Body of pancreas (tissue), 4 donors: ENCODE measurements around the gene ZNF521. TPM values are rescaled to one million over a fixed set of nuclear protein-coding genes. Genes with fewer than 3 reads are reported as not detected.

Experiments
- ATAC-seq: fragments of 150-250 bp; one replicate; pipeline ENCODE4 v1.9.1; 2016
- DNase-seq, 4 donors: peaks; one replicate each; pipeline ENCODE4 v3.0.0-alpha.2; 2019
- H3K27ac ChIP-seq, 4 donors: fragments of 200-600 bp; sonication (generic); 1 replicate in 3 of 4; 2 replicates in 1 of 4; pipeline versions ENCODE4 v1.5.1 to v1.6.1; 2016 to 2019; ENCODE audit warnings: mild to moderate bottlenecking in 1 of 4, mixed read lengths in 1 of 4, moderate library complexity in 1 of 4
- H3K27me3 ChIP-seq, 2 donors: fragments of 200-600 bp; sonication (generic); one replicate each; pipeline ENCODE4 v1.6.0; 2016; ENCODE audit warnings: mild to moderate bottlenecking in 1 of 2
- H3K36me3 ChIP-seq, 2 donors: fragments of 200-600 bp; sonication (generic); replicated peaks in 1 of 2; 2 replicates each; pipeline ENCODE4 v1.5.1; 2016; ENCODE audit warnings: low read depth in 2 of 2; ENCODE audit not compliant: insufficient read depth in 1 of 2
- H3K4me1 ChIP-seq: fragments of 200-600 bp; sonication (generic); one replicate; pipeline ENCODE4 v1.6.0; 2016
- H3K4me3 ChIP-seq, 2 donors: fragments of 200-600 bp; sonication (generic); 1 replicate in 1 of 2; 2 replicates in 1 of 2; pipeline ENCODE4 v1.5.1; 2016 to 2019
- H3K9me3 ChIP-seq, 3 donors: fragments of 200-600 bp; sonication (generic); 1 replicate in 2 of 3; 2 replicates in 1 of 3; pipeline ENCODE4 v1.5.1; 2016
- POLR2A ChIP-seq, 3 donors: fragments of 450-650 bp; IDR thresholded peaks; one replicate each; pipeline ENCODE4 v1.6.1; 2016; ENCODE audit warnings: antibody characterized with exemption in 3 of 3, mild to moderate bottlenecking in 2 of 3
- WGBS, 2 donors: methylation state at CpG; one replicate each; pipeline ENCODE4 v1.1.5; 2017; 5-methylcytosine and 5-hydroxymethylcytosine counted together
- intact Hi-C: fragments of 100-400 bp; cut with DNase I; formaldehyde crosslinking; loops from one replicate; pipeline ENCODE4 v1.15.1; 2023
- total RNA-seq, 2 donors: library from RNA; depleted of rRNA; stranded (reverse); fragments of >200 nt; gene quantifications; one replicate each; pipeline ENCODE4 v1.1.0, GENCODE V29; 2016
- TF ChIP-seq, protein P1 (sequence below), 7 experiments: fragments of 450-650 bp in 4 of 7; fragments of 200-600 bp in 3 of 7; sonication (generic) in 3 of 7; IDR thresholded peaks; one replicate each; pipeline ENCODE4 v1.5.1; 2016 to 2019; ENCODE audit warnings: antibody characterized with exemption in 7 of 7

The ZNF521 gene
- total RNA-seq, 2 donors from 2014 or later, result 3.3 to 17.4 TPM

GRCh38 chr18:25186871-25187270 lies 165.1 kb downstream of the ZNF521 start:
- no peaks in the 10 kb centered on the region for H3K4me1 ChIP-seq
- no peaks in the 10 kb centered on the region for H3K27me3 ChIP-seq
- no peaks in the 10 kb centered on the region for H3K9me3 ChIP-seq
- intact Hi-C loops, result no loop called here
- no peak overlapping the region for H3K27ac ChIP-seq
- no peak for TF ChIP-seq POLR2A (IDR thresholded peaks at IDR 0.05)
- TF ChIP-seq, protein P1, sequence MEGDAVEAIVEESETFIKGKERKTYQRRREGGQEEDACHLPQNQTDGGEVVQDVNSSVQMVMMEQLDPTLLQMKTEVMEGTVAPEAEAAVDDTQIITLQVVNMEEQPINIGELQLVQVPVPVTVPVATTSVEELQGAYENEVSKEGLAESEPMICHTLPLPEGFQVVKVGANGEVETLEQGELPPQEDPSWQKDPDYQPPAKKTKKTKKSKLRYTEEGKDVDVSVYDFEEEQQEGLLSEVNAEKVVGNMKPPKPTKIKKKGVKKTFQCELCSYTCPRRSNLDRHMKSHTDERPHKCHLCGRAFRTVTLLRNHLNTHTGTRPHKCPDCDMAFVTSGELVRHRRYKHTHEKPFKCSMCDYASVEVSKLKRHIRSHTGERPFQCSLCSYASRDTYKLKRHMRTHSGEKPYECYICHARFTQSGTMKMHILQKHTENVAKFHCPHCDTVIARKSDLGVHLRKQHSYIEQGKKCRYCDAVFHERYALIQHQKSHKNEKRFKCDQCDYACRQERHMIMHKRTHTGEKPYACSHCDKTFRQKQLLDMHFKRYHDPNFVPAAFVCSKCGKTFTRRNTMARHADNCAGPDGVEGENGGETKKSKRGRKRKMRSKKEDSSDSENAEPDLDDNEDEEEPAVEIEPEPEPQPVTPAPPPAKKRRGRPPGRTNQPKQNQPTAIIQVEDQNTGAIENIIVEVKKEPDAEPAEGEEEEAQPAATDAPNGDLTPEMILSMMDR (IDR thresholded peaks at IDR 0.05), result no peak
- no peaks in the 10 kb centered on the region for H3K36me3 ChIP-seq
- no peak for ATAC-seq
- 61 to 72% methylated on average over 4 of the region's 4 CpGs for WGBS, 2 donors
- no peak overlapping the region for H3K4me3 ChIP-seq
- no peak for DNase-seq

GRCh38 chr18:25181993-25182392 lies 170.0 kb downstream of the ZNF521 start:
- 80 to 87% methylated on average over 2 of the region's 2 CpGs for WGBS, 2 donors
- TF ChIP-seq POLR2A (IDR thresholded peaks at IDR 0.05), result no peak
- TF ChIP-seq, protein P1 (IDR thresholded peaks at IDR 0.05), result no peak
- ATAC-seq, result no peak
- Histone ChIP-seq H3K27me3 (no peaks in the 10 kb centered on the region), H3K4me3 (no peak overlapping the region), H3K9me3 (no peaks in the 10 kb centered on the region), H3K27ac (no peak overlapping the region), H3K4me1 (no peaks in the 10 kb centered on the region), H3K36me3 (no peaks in the 10 kb centered on the region)
- DNase-seq, result no peak
- intact Hi-C loops, result no loop called here

DNA sequence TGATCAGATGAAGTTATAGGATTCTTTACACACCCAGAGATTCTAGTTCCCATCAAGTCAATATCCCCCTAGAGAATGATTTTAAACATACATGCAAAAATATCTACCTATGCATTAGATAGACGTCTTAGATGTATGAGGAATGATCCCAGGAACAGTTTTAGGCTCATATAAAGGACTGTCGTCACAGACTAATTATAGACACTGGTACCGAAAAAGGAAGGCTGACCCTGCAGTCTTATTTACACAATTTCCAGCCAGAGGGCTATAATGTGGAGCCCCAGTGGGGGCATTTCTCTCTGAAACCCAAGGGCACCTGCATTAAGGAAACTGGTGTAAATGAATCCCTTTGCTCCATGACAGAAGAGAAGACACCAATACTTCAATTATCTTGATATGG lies 170.4 kb downstream of the ZNF521 start:
- H3K36me3 ChIP-seq, result no peaks in the 10 kb centered on the region
- no peak overlapping the region for H3K27ac ChIP-seq
- H3K9me3 ChIP-seq, result no peaks in the 10 kb centered on the region
- no peak for ATAC-seq
- 49 to 58% methylated on average over 3 of the region's 3 CpGs for WGBS, 2 donors
- H3K4me1 ChIP-seq, result no peaks in the 10 kb centered on the region
- intact Hi-C loops, result no loop called here
- H3K4me3 ChIP-seq, result no peak overlapping the region
- no peaks in the 10 kb centered on the region for H3K27me3 ChIP-seq
- TF ChIP-seq, protein P1 (IDR thresholded peaks at IDR 0.05), result no peak
- no peak for TF ChIP-seq POLR2A (IDR thresholded peaks at IDR 0.05)
- no peak for DNase-seq

GRCh38 chr18:25180973-25181548 lies 170.9 kb downstream of the ZNF521 start:
- TF ChIP-seq, protein P1 (IDR thresholded peaks at IDR 0.05), result no peak
- no peak for TF ChIP-seq POLR2A (IDR thresholded peaks at IDR 0.05)
- 53 to 59% methylated on average over 6 of the region's 6 CpGs for WGBS, 2 donors
- Histone ChIP-seq H3K27ac (no peak overlapping the region), H3K36me3 (no peaks in the 10 kb centered on the region), H3K9me3 (no peaks in the 10 kb centered on the region), H3K4me3 (no peak overlapping the region), H3K27me3 (no peaks in the 10 kb centered on the region), H3K4me1 (no peaks in the 10 kb centered on the region)
- ATAC-seq, result no peak
- no peak for DNase-seq
- intact Hi-C loops, result no loop called here

DNA sequence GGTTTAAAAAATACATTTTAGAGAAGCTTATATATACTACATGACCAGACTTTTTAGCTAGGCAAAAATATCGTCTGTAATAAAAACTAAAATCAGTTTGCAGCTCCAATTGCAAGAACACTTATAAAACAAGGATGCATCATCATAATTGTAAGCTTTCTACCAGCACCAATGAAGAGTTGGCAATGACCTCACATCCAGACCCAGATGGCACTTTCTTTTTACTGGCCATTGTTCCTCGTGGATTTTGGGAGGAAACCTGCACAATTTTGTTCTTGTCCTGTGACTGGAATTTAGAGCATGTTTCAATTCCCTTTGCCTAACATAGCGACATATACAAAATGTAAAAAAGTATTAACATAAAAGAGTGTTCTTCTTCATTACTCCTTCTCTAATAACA lies 174.3 kb downstream of the ZNF521 start:
- no peak for DNase-seq
- no peaks in the 10 kb centered on the region for H3K36me3 ChIP-seq
- no peak overlapping the region for H3K4me3 ChIP-seq
- H3K9me3 ChIP-seq, result no peaks in the 10 kb centered on the region
- no peak overlapping the region for H3K27ac ChIP-seq
- H3K4me1 ChIP-seq, result no peaks in the 10 kb centered on the region
- 55 to 64% methylated on average over 3 of the region's 3 CpGs for WGBS, 2 donors
- H3K27me3 ChIP-seq, result no peaks in the 10 kb centered on the region
- no peak for ATAC-seq
- TF ChIP-seq, protein P1 (IDR thresholded peaks at IDR 0.05), result no peak
- no peak for TF ChIP-seq POLR2A (IDR thresholded peaks at IDR 0.05)
- intact Hi-C loops, result no loop called here
